ENCODE results near the gene GRK1.
"Not testable (repeated sequence)": the region's sequence is repeated elsewhere in the genome, so short reads cannot be mapped to it uniquely, and the experiment has no call there.

Gene GRK1

DNA sequence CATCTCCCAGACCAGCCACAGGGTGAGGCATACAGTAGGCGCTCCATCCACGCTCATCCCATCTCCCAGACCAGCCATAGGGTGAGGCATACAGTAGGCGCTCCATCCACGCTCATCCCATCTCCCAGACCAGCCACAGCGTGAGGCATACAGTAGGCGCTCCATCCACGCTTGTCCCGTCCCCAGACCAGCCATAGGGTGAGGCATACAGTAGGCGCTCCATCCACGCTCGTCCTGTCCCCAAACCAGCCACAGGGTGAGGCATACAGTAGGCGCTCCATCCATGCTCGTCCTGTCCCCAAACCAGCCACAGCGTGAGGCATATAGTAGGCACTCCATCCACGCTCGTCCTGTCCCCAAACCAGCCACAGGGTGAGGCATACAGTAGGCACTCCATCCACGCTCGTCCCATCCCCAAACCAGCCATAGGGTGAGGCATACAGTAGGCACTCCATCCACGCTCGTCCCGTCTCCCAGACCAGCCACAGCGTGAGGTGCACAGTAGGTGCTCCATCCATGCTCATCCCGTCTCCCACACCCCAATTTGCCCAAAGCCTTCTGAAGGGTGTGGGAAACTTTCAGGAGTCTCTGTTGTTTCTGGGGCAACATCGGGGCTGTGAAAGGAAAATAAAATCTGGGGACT lies 78.6 kb downstream of the GRK1 start:
- not testable (repeated sequence) for DNase-seq

DNA sequence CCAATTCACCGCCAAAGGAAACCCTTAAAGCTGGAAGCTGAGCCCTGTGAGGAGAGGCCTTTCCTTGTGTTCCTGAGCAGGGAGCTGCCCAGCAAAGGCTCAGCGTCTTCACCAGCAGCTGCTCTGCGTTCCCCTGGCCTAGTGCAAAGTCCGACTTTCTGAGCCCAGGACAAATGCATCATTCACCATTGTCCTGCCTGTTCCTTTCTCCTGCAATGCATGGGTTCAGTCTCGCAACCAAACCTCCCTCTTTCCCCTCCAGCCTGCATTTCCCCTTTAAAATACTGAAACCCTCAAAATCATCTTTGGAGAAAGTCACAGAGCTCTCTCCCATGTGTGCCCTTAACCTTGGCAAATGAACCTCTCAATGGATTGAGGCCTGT lies 79.1 kb downstream of the GRK1 start:
- DNase-seq, result no peak

GRCh38 chr13:113746671-113747070 lies 79.7 kb downstream of the GRK1 start:
- DNase-seq, result no peak

GRCh38 chr13:113747291-113747833 lies 80.3 kb downstream of the GRK1 start:
- DNase-seq, result no peak

DNA sequence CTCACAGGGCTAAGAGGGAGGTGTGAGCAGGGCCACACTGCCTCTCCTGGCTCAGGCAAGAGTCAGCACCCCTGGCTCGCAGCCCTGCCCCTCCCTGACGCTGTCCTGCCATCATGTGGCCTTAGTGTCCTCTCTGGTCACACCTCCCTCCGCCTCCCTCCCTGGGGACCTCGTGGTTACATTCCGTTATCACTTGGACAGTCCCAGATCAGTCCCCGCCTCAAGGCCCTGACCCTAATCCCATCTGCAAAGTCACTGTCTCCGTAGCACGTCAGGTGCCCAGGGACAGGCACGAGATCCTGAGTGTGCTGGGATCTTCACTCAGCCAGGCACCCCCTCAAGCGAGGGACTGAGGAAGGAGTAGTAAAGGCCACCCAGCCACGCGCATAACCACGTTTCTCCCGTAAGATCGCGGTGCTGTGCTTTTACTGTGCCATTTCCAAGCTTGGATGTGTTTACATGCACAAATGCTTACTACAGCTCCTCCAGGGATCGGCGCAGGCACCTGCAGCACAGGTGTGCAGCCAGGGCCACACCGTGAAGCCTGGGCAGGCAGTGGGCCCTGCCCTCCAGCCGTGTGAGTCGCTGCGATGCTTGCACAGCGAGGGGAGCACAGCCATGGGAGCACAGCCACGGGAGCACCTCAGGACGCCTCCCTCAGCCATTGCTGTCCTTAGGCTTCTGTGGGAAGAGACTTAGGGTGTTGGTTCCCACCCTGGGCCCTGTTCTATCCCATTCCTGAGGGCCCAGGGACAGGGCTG lies 81.3 kb downstream of the GRK1 start:
- DNase-seq, result no peak

DNA sequence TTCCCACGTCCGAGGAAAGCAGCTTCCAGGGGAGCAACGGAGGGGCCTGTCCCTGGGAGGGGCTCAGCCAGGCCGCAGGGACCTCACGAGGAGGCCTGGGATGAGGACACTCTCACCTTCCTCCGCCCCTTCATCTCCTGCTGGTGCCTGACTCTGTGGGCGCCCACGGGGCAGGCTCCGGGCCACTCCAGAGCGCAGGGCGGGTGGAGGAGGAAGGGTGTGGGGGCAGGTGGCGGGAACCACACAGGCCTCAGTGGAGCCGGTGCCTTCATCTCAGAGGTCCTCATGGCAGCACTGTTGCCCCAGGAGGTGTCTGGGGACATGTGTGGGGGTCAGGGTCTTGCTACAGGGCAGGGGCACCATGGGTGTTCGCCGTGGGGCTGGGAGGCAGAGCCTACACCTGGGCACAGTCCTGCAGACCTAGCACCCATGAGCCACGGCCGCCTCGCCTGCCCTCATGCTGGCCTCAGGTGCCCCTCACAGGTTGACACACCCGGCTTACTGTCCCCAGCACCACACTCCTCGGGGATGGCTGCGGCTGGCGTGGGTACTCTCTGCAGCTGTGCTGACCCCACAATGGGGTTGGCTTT lies 81.9 kb downstream of the GRK1 start:
- no peak for DNase-seq

DNA sequence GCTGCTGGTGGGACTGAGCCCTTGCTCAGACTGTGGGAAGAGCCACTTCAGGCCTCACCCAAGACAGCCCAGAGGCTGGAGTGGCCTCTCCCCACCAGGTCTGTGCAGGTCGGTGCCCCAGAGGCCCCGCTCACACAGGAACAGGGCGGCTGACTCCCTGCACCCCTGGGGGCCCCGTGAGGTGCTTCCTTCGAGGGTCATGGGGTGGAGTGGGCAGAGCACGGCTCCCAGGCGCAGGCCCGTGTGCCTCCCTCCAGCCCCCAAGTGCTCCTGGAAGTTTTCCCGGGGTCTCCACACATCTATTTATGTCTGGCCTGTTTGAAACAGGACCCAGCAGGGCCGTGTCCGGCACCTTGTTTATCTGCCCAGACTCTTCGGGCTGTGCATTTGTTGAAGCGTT lies 82.5 kb downstream of the GRK1 start:
- DNase-seq, result no peak

- DNase-seq, result no peak
Observed at GRCh38 chr13:113749967-113750366, 82.9 kb downstream of the GRK1 start.

GRCh38 chr13:113750554-113751399 lies 83.8 kb downstream of the GRK1 start:
- DNase-seq, result no peak

GRCh38 chr13:113751491-113751890 lies 84.5 kb downstream of the GRK1 start:
- DNase-seq, result no peak

DNA sequence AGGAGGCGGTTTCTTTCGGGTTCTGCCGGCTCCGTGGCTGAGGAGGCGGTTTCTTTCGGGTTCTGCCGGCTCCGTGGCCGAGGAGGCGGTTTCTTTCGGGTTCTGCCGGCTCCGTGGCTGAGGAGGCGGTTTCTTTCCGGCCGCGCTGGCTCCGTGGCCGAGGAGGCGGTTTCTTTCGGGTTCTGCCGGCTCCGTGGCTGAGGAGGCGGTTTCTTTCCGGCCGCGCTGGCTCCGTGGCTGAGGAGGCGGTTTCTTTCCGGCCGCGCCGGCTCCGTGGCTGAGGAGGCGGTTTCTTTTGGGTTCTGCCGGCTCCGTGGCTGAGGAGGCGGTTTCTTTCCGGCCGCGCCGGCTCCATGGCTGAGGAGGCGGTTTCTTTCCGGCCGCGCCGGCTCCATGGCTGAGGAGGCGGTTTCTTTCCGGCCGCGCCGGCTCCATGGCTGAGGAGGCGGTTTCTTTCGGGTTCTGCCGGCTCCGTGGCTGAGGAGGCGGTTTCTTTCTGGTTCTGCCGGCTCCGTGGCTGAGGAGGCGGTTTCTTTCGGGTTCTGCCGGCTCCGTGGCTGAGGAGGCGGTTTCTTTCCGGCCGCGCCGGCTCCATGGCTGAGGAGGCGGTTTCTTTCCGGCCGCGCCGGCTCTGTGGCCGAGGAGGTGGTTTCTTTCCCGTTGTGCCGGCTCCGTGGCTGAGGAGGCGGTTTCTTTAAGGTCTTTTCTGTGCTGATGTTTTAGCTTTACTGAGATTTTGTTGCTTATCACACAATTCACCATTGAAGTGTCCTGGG lies 85.4 kb downstream of the GRK1 start:
- DNase-seq, result not testable (repeated sequence)

- DNase-seq, result no peak
Observed at GRCh38 chr13:113753171-113753570, 86.2 kb downstream of the GRK1 start.

GRCh38 chr13:113754242-113754641 lies 87.2 kb downstream of the GRK1 start:
- DNase-seq, result no peak

DNA sequence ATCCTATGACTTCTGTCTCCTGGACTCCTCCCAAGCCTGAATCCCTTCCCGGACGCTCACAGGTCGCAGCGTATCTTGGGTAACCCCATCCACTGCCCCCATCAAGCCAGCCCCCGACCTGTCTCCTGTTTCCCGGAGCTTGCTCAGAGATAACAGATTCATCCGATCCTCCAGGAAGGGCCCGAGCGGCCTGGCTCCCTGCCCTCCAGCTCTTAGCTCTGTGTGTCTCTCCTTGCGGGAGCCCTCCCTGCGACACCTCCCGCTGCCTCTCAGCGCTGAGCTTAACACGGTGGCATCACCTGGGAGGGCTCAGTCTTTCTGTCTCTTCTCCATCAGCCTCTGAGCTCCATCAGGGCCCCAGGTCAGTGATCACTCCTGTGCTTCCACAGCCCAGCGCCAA lies 87.7 kb downstream of the GRK1 start:
- no peak for DNase-seq

- DNase-seq, result no peak
Observed at GRCh38 chr13:113756441-113757097, 89.5 kb downstream of the GRK1 start.

GRCh38 chr13:113758651-113759524 lies 91.9 kb downstream of the GRK1 start, which contains the start of gene TMEM255B:
Gene TMEM255B, plus strand, starts transcription at chr13:113759226. Its CDS starts 44 bp downstream, at chr13:113759270.
- no peak for DNase-seq

- no peak for DNase-seq
Observed at GRCh38 chr13:113759525-113760137, 92.6 kb downstream of the GRK1 start.

GRCh38 chr13:113761136-113761535 lies 94.1 kb downstream of the GRK1 start:
- DNase-seq, result no peak

GRCh38 chr13:113762075-113762474 lies 95.1 kb downstream of the GRK1 start:
- DNase-seq, result no peak

- no peak for DNase-seq
Observed at GRCh38 chr13:113762538-113762937, 95.5 kb downstream of the GRK1 start.
